Activated CD4-positive, CD25-positive, alpha-beta regulatory T cell treated with anti-CD3 and anti-CD28 coated beads, Interleukin-2, amount 50 U/mL, for 24 hours (primary cell): ENCODE results near the gene PSMA7.

Source experiments
- ATAC-seq, 2 donors: fragments of 150-1000 bp; cut with Tn5 transposase; one replicate each; pipeline ENCODE4 v1.10.0; 2021; ENCODE audit warnings: mild to moderate bottlenecking in 1 of 2, moderate library complexity in 1 of 2

Gene PSMA7

GRCh38 chr20:62143081-62143956, at the start of gene PSMA7, which contains the start of gene SS18L1:
Gene PSMA7 (minus strand): TSS chr20:62143394. CDS start chr20:62143303, 91 bp downstream.
Gene SS18L1 (plus strand): TSS chr20:62143769. CDS start chr20:62143821, 52 bp downstream.
- peak; percentile 85 to 89 for ATAC-seq

DNA sequence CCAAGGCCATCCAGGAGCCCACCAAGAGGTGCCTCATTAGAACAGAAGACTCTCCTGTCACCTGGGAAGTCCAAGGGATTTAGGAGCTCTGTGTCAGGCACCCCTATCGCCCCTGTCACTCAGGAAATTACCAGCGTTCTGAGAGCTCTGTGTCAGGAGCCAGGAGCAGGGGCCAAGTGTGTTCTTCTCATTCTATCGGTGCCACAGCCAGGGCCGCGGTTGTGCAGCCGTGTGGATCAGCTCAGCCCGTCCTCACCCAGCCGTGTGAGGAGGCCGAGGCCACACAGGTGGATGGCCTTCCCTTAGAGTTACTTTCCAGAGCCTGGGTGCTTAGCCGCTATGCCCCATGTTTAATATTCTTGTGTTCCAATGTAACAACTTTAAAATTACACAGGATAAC, 49.4 kb upstream of the PSMA7 start:
- no peak for ATAC-seq

GRCh38 chr20:62191781-62192559, 48.8 kb upstream of the PSMA7 start:
- no peak for ATAC-seq

GRCh38 chr20:62190639-62191411, 47.6 kb upstream of the PSMA7 start:
- no peak for ATAC-seq

GRCh38 chr20:62186887-62187866, 44.0 kb upstream of the PSMA7 start:
- no peak for ATAC-seq

- ATAC-seq = no peak
Observed at GRCh38 chr20:62186096-62186426, 42.9 kb upstream of the PSMA7 start.

DNA sequence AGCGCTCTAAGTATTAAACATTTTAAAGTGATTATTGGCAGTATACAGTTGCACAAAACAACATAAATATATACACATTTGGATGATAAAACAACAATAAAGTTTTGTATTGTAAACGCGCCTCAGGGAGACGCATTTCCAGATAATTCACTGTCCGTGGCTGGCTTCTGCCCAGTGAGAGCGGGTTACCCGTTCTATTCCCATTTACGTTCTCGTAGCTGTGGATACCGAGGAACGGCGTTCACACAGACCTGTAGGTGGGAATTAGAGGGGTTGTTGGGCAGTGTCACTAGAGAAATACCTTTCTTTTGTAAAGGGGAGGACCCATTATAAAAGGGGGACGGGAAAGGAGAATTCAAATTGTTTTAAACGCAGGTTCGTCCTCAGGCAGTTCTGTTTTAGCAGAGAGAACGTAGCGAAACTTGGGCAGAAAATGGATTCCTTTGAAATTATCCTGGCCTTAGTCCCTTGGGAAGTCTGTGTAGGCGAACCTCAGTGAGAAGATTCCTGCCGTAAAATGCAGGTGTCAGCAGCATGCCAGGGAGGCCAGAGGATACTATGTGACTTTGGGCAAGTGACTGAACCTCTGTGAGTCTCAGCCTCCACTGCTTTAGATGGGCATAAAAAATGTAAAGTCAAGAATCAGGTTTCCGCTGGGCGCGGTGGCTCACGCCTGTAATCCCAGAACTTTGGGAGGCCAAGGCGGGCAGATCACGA, 40.4 kb upstream of the PSMA7 start:
- ATAC-seq = no peak

DNA sequence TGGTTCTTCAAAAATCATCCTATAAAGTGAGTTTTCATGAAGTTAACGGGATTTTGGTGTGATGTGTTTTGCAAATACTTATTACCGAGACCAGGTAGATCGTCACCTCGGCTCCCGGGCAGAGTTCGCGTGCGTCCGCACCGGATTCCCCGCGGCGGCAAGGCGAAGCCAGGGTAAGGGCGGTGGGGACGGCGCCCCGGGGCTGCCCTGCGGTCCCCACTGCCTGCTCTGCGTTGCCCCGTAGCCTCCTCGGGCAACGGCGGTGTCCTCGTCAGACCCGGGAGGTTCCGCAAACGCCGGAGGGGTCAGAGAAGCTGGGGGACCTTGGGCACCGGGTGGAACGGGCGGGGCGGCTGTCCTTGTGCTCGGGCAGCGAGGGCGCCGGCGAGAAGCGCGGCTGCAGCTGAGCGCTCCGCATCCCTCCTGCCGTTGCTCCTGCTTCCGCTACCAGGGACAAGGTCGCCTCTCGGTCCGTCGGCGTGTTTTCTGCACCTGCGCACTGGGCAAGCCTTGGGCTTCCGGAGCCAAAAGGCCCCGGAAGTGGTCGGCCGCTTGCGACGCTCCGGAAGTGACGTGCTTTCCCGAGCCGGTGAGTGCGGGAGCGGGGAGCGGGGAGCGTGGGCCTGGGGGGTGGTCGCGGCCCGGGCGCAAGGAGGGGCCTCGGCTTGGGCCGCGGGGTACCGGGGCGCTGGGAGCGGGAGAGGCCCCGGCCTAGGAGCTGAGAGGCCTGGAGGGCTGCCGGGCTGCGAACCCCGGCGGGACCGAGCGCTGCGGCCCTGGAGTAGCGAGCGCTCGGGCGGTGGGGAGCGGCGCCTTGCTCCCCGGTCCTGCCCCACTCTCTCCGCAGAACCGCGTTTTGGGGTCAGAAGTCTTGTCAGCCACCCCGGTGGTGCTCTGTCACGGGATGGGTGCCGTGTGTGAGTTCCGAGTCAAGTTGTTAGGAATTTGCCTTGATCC, 39.6 kb upstream of the PSMA7 start, which contains the start of gene MTG2:
Gene MTG2 (plus strand): TSS at position 560 of the 957 bp plus-strand sequence. CDS start 10,393 bp downstream, outside the sequence.
- ATAC-seq = peak; percentile 96 to 97

GRCh38 chr20:62181808-62182207, 38.6 kb upstream of the PSMA7 start:
- no peak for ATAC-seq

DNA sequence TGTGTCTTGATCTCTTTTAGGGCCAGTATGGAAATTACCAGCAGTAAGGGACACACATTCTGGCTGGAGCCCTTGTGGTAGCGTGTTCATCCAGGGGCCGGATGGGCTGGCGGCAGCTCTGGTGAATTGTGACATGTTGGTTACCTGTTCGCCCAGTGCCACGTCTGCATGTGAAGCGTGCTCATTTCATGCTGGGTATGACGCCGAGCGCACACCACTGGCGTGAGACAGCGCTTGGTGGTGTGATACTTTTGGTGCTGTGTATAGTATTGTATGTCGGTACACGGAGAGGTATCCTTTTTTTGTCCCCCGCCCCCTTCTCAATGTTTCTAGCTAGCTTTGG, 35.9 kb upstream of the PSMA7 start:
- ATAC-seq = no peak

DNA sequence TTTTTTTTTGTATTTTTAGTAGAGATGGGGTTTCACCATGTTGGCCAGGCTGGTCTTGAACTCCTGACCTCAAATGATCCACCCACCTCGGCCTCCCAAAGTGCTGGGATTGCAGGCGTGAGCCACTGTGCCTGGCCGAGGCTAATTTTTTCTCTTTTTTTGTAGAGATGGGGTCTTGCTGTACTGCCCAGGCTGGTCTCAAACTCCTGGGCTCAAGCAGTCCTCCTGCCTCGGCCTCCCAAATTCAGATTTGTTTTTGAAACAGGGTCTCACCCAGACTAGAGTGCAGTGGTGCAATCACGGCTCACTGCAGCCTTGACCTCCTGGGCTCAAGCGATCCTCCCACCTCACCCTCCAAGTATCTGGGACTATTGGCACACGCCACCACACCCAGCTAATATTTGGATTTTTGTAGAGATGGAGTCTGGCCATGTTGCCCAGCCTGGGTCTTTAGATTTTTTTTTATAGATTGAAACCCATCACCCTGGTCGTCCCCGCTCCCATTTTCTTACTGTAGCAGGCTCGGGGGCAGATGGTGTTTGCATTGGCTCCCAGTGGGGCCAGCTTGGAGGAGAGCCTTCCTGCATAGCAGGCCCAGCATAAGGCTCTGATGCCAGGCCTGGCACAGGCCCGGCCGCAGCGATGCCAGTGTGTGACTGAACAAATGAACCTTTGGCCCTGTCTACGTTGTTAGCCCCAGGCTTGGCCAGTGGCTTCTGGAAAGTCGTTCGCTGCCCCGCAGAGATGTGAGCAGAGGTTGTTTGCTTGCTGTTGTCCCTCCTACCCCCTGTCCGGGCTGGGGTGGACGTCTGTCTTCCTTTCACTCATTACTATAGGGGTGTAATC, 35.3 kb upstream of the PSMA7 start:
- no peak for ATAC-seq

DNA sequence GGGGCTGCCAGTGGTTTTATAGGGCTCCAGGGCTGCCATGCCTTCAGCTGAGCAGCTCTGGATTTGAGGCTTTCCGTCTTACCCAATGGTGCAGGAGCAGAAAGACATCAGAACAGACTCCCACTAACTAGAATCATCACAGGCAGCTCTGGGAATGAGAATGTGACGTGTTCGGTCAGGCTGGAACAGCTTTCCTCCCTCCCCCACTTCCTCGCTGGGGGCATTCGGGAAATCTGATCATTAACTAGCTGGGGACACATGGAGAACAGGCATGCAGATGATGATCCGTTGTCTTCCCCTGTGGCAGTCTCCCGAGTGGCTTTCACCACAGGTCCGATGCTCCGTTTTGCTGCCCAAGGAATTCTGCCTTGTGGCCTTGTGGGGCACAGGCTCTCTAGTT, 34.1 kb upstream of the PSMA7 start:
- no peak for ATAC-seq

GRCh38 chr20:62176866-62177265, 33.7 kb upstream of the PSMA7 start:
- ATAC-seq = no peak

DNA sequence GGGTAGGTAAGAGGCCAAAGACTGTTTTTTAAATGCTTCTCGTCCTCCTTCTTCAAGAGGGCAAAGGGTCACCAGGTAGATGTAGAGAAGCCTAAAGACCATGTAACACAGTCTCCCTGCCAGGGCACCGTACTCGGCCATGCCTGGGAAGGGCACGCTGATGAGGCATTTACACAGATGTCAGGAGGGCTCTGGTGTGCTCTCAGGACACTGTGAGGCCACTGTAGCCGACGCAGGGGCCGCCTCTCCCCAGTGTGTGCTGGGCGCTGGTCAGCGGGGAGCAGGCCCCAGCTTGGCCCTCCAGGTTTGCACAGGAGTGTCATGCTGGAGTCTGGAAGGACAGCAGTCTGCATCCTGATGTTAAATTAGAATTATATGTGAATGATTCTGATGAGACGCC, 32.5 kb upstream of the PSMA7 start:
- no peak for ATAC-seq

GRCh38 chr20:62174870-62175624, 31.9 kb upstream of the PSMA7 start:
- ATAC-seq = no peak

DNA sequence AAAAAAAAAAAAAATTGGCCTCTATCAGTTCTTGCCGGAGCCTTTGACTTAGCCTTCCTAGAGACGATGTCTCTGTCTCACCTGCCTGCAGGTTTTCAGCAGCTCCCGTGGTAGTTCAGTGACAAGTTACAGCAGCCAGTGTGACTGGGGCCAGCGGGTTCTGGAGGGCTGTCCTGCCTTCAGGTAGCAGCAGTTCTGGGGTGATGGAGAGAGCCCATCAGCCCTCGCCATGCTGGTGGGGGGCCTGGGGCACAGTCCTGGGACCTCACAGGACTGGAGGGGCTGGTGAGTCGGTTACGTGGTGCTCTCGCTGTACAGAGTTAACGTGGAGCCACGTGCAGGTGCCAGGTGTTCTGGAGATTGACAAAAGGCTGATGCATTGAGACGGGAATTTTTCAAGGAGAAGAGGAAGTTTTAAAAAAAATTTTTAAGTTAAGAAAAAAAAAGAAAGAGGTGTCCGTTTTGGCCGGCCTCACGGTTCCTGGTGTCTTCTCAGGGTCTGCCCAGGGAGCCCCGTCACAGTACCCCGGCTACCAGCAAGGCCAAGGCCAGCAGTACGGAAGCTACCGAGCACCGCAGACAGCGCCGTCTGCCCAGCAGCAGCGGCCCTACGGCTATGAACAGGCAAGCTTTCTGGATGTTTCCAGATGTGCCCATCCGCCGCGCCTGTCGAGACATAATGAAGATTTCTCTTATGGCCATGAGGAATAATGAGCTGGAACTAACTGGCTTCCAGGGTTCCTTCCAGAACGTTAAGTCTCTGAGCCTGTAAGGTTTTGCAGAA, 31.0 kb upstream of the PSMA7 start:
- no peak for ATAC-seq

DNA sequence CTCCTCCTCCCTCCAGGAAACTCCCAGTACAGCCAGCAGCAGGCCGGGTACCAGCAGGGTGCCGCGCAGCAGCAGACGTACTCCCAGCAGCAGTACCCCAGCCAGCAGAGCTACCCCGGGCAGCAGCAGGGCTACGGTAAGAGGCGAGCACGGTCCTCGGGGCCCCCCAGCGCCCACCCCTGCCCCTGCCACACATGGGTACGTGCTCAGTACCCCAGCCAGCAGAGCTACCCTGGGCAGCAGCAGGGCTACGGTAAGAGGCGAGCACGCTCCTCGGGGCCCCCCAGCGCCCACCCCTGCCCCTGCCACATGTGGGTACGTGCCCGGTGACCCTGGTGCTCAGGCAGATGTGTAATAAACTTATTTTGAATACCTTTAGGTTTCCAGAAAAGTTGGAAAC, 29.5 kb upstream of the PSMA7 start:
- ATAC-seq = no peak
